GM15510 (cell line): ENCODE results near the gene ZNHIT2.

Experiments used
- POLR2A ChIP-seq: IDR thresholded peaks from 3 replicates; pipeline ENCODE4 v1.6.1; 2011; ENCODE audit warnings: borderline replicate concordance; ENCODE audit not compliant: insufficient read length; ENCODE audit errors: extremely low read depth

ZNHIT2 gene

GRCh38 chr11:65103476-65103875 is 14.0 kb downstream of the ZNHIT2 start:
- no peak for TF ChIP-seq POLR2A

- TF ChIP-seq POLR2A: no peak
Measured at GRCh38 chr11:65102142-65103095, 15.1 kb downstream of the ZNHIT2 start.

- TF ChIP-seq POLR2A: no peak
Measured at GRCh38 chr11:65100674-65101350, 16.7 kb downstream of the ZNHIT2 start.

GRCh38 chr11:65096926-65097325 is 20.6 kb downstream of the ZNHIT2 start:
- no peak for TF ChIP-seq POLR2A

- TF ChIP-seq POLR2A: peak; percentile 90
Measured at GRCh38 chr11:65095974-65096806, 21.3 kb downstream of the ZNHIT2 start, which contains the start of gene VPS51. Gene VPS51 (plus strand): TSS chr11:65096214. CDS start chr11:65096251, 37 bp downstream.

- no peak for TF ChIP-seq POLR2A
Measured at GRCh38 chr11:65095427-65095826, 22.1 kb downstream of the ZNHIT2 start.

- no peak for TF ChIP-seq POLR2A
Measured at GRCh38 chr11:65090628-65091027, 26.9 kb downstream of the ZNHIT2 start.

GRCh38 chr11:65089621-65090020 is 27.9 kb downstream of the ZNHIT2 start:
- no peak for TF ChIP-seq POLR2A

GRCh38 chr11:65087827-65088226 is 29.7 kb downstream of the ZNHIT2 start:
- TF ChIP-seq POLR2A: no peak

GRCh38 chr11:65087216-65087615 is 30.3 kb downstream of the ZNHIT2 start:
- no peak for TF ChIP-seq POLR2A

GRCh38 chr11:65086809-65087208 is 30.7 kb downstream of the ZNHIT2 start:
- no peak for TF ChIP-seq POLR2A

- TF ChIP-seq POLR2A: no peak
Measured at GRCh38 chr11:65085446-65085845, 32.1 kb downstream of the ZNHIT2 start.

GRCh38 chr11:65084598-65085375 is 32.7 kb downstream of the ZNHIT2 start:
- no peak for TF ChIP-seq POLR2A

GRCh38 chr11:65083834-65084597 is 33.5 kb downstream of the ZNHIT2 start, which contains the start of the genes CDCA5 and ZFPL1:
Gene CDCA5 (minus strand): TSS chr11:65084040. CDS start chr11:65083978, 62 bp downstream.
Gene ZFPL1 (plus strand): TSS chr11:65084222. CDS start chr11:65084699, 477 bp downstream.
- peak; percentile 71 for TF ChIP-seq POLR2A
